Uterus (tissue), 4 donors: ENCODE measurements around the gene ZNF474. TPM values are rescaled to one million over a fixed set of nuclear protein-coding genes. Genes with fewer than 3 reads are reported as not detected.

Source experiments
- DNase-seq, 2 donors: peaks; one replicate each; pipeline ENCODE4 v3.0.0-alpha.2; 2019 to 2020
- H3K27ac ChIP-seq, 2 donors: fragments of 200-600 bp; sonication (generic); 1 replicate in 1 of 2; 2 replicates in 1 of 2; pipeline ENCODE4 v1.5.1; 2016 to 2018
- H3K27me3 ChIP-seq, 2 donors: fragments of 200-600 bp; sonication (generic); one replicate each; pipeline ENCODE4 v1.5.1; 2018 to 2019; ENCODE audit warnings: control low read depth in 1 of 2
- H3K36me3 ChIP-seq, 2 donors: fragments of 200-600 bp; sonication (generic); one replicate each; pipeline ENCODE4 v1.5.1; 2019; ENCODE audit warnings: control low read depth in 1 of 2
- H3K4me1 ChIP-seq, 2 donors: fragments of 200-600 bp; sonication (generic); one replicate each; pipeline ENCODE4 v1.5.1; 2018 to 2019; ENCODE audit warnings: control low read depth in 1 of 2
- H3K4me3 ChIP-seq, 2 donors: fragments of 200-600 bp; sonication (generic); 1 replicate in 1 of 2; 2 replicates in 1 of 2; pipeline ENCODE4 v1.5.1; 2018 to 2019; ENCODE audit warnings: mild to moderate bottlenecking in 1 of 2
- H3K9me3 ChIP-seq, 2 donors: fragments of 200-600 bp; sonication (generic); one replicate each; pipeline ENCODE4 v1.5.1; 2019; ENCODE audit warnings: control low read depth in 1 of 2
- CTCF ChIP-seq, 4 experiments: fragments of 200-600 bp in 2 of 4; fragments of 450-650 bp in 2 of 4; sonication (generic) in 2 of 4; IDR thresholded peaks; one replicate each; pipeline ENCODE4 v1.5.1; 2016 to 2019; ENCODE audit warnings: antibody characterized with exemption in 4 of 4, mild to moderate bottlenecking in 2 of 4, moderate library complexity in 1 of 4
- POLR2A ChIP-seq, 2 donors: fragments of 450-650 bp; IDR thresholded peaks; one replicate each; pipeline ENCODE4 v1.6.1; 2016; ENCODE audit warnings: antibody characterized with exemption in 2 of 2, mild to moderate bottlenecking in 1 of 2, moderate library complexity in 1 of 2
- intact Hi-C: fragments of 100-400 bp; cut with DNase I; formaldehyde crosslinking; loops from one replicate; pipeline ENCODE4 v1.15.1; 2023; ENCODE audit warnings: low total_unique reads
- total RNA-seq, 4 donors: library from RNA; depleted of rRNA in 3 of 4; stranded (reverse); fragments of >200 nt in 3 of 4; gene quantifications; one replicate each; pipeline versions ENCODE4 v1.1.0 to v1.2.4, GENCODE V29; 2014 to 2023
- donor health status: DM: yes; HTN: yes; CAD: no.

The ZNF474 gene
- total RNA-seq, 4 donors from 2014 or later: 0.37 to 1.1 TPM; not detected in 2

- Histone ChIP-seq H3K4me3 (no peak overlapping the region), H3K36me3 (no peaks in the 10 kb centered on the region), H3K27me3 (no peaks in the 10 kb centered on the region), H3K4me1 (no peaks in the 10 kb centered on the region), H3K27ac (peak overlapping the region in 1 of 2 donors; percentile 19), H3K9me3 (no peaks in the 10 kb centered on the region)
- TF ChIP-seq CTCF (IDR thresholded peaks at IDR 0.05) (no peak), POLR2A (IDR thresholded peaks at IDR 0.05) (no peak)
- intact Hi-C loops: no loop called here
- no peak for DNase-seq
Observed at GRCh38 chr5:122173474-122174415, 44.4 kb downstream of the ZNF474 start.

DNA sequence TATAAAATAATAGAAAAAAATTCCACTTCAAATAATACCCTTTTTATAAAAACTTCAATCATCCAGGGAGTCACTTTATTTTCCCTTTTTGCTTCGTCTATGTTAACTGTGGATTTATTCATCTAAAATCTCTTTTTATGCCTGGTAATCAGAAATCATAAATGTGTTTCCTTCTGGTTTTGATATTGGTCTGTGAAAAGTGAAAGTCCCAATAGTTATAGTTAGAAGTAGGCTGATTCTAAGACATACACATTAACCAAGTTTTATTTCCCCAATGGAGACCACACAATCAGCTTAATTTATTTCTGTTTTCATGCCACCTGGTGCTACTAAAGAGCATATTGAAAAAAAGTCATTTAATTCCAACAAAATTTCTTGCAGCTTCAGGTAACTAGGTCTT lies 45.7 kb downstream of the ZNF474 start:
- TF ChIP-seq POLR2A (IDR thresholded peaks at IDR 0.05) (no peak), CTCF (IDR thresholded peaks at IDR 0.05) (no peak)
- Histone ChIP-seq H3K9me3 (no peaks in the 10 kb centered on the region), H3K27ac (no peak overlapping the region), H3K4me1 (no peaks in the 10 kb centered on the region), H3K4me3 (no peak overlapping the region), H3K36me3 (no peaks in the 10 kb centered on the region), H3K27me3 (no peaks in the 10 kb centered on the region)
- DNase-seq: no peak
- intact Hi-C loops: no loop called here

GRCh38 chr5:122175852-122176251 lies 46.5 kb downstream of the ZNF474 start:
- Histone ChIP-seq H3K27me3 (no peaks in the 10 kb centered on the region), H3K9me3 (no peaks in the 10 kb centered on the region), H3K4me1 (no peaks in the 10 kb centered on the region), H3K4me3 (no peak overlapping the region), H3K27ac (no peak overlapping the region), H3K36me3 (no peaks in the 10 kb centered on the region)
- TF ChIP-seq POLR2A (IDR thresholded peaks at IDR 0.05) (no peak), CTCF (IDR thresholded peaks at IDR 0.05) (no peak)
- intact Hi-C loops: no loop called here
- no peak for DNase-seq

GRCh38 chr5:122177161-122177560 lies 47.8 kb downstream of the ZNF474 start:
- Histone ChIP-seq H3K4me3 (no peak overlapping the region), H3K36me3 (no peaks in the 10 kb centered on the region), H3K4me1 (no peaks in the 10 kb centered on the region), H3K9me3 (no peaks in the 10 kb centered on the region), H3K27me3 (no peaks in the 10 kb centered on the region), H3K27ac (no peak overlapping the region)
- intact Hi-C loops: no loop called here
- DNase-seq: no peak
- TF ChIP-seq CTCF (IDR thresholded peaks at IDR 0.05) (no peak), POLR2A (IDR thresholded peaks at IDR 0.05) (no peak)

DNA sequence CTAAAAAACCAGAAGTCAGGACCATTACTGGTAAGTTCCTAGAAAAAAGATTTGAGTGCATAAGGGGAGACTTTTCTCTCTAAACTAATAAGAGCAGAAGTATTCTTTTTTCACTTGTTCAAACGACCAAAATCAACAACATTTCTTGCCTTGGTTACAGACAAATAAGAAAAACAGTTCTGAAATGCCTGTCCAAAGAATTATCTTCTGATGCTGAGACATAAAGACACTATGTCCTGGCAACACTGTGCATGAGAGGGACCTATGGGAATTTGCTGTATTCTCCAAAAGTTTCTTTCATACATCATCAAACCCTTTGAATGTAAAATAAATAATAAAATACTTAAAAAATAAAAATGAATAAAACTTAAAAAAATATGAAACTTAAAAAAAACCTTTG lies 50.4 kb downstream of the ZNF474 start:
- TF ChIP-seq POLR2A (IDR thresholded peaks at IDR 0.05) (no peak), CTCF (IDR thresholded peaks at IDR 0.05) (no peak)
- no peak overlapping the region for H3K27ac ChIP-seq
- no peaks in the 10 kb centered on the region for H3K36me3 ChIP-seq
- H3K27me3 ChIP-seq: no peaks in the 10 kb centered on the region
- no peak overlapping the region for H3K4me3 ChIP-seq
- no peaks in the 10 kb centered on the region for H3K9me3 ChIP-seq
- H3K4me1 ChIP-seq: peaks cover 4 to 11% of the 10 kb centered on the region in 2 donors
- no peak for DNase-seq
- intact Hi-C loops: no loop called here
